GM12891 (cell line): ENCODE results near the gene KSR1.
"Not testable (repeated sequence)": the region's sequence is repeated elsewhere in the genome, so short reads cannot be mapped to it uniquely, and the experiment has no call there.

Experiments
- DNase-seq: peaks from one replicate; pipeline ENCODE4 v3.0.0; 2011; ENCODE audit warnings: low spot score; ENCODE audit not compliant: insufficient read length
- FAIRE-seq: peaks from 2 replicates; lab custom pipeline; 2011; peaks lifted over from hg19 to GRCh38; lab: Jason Lieb, UNC
- PAX5 ChIP-seq: IDR thresholded peaks from 2 replicates; pipeline ENCODE4 v1.6.1; 2011; ENCODE audit warnings: low read length, moderate library complexity, mild to moderate bottlenecking; ENCODE audit not compliant: insufficient read depth, severe bottlenecking
- POLR2A ChIP-seq: IDR thresholded peaks from 2 replicates; pipeline ENCODE4 v1.6.1; 2011; ENCODE audit warnings: low read depth, low read length, control low read depth
- POLR2AphosphoS5 ChIP-seq: IDR thresholded peaks from 2 replicates; pipeline ENCODE4 v1.6.1; 2011; ENCODE audit warnings: low read depth, low read length, control low read depth
- POU2F2 ChIP-seq: IDR thresholded peaks from 2 replicates; pipeline ENCODE4 v1.6.1; 2011; ENCODE audit warnings: low read depth, mild to moderate bottlenecking, control low read depth, low read length, moderate library complexity
- SPI1 ChIP-seq: IDR thresholded peaks from 2 replicates; pipeline ENCODE4 v1.6.1; 2011; ENCODE audit warnings: low read depth, low read length, control low read depth
- TAF1 ChIP-seq: IDR thresholded peaks from 2 replicates; pipeline ENCODE4 v1.6.1; 2011; ENCODE audit warnings: low read depth, low read length, control low read depth

KSR1 gene

DNA sequence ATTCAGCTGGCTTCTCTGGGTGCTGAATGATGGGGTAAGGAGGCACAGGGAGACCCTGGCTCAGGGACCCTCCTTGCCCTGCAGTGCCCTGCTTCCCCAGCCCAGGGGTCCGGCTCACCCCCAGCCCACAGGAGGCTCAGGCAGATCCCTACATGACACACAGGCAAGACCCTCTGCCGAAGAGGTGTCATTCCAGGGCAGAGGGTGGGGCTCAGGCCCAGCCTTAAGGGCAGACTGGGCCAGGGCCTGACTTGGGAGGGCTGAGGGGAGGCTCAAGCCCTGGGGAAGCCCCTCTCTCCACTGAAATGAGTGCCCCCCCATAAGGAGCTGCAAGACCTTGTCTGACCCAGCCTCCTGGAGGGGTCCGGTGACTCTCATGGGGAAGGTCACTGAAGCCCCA is 30.3 kb upstream of the KSR1 start:
- DNase-seq: no peak
- TF ChIP-seq SPI1 (no peak), POU2F2 (no peak), TAF1 (no peak), PAX5 (no peak), POLR2A (no peak), POLR2AphosphoS5 (no peak)
- FAIRE-seq: no peak

DNA sequence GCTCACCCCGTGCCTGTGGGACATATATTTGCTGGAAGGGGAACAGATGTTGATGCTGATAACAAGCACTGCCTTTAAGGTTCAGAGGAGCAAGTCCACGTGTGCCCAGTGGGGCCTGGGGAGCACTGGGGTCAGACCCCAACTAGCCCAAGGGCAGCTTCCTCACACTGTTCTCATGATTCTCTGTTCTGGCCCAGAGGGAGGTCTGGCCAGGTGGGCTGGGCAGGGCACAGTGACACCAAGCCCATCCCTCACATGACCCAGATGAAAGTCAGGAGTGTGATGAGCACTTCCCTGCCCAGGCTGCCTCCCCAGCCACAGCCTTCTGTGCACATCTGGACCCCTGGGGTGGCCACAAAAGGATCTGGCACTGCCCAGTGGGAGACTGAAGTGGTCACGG is 29.8 kb upstream of the KSR1 start:
- not testable (repeated sequence) for FAIRE-seq, DNase-seq

- not testable (repeated sequence) for DNase-seq, FAIRE-seq
These were observed 28.9 kb upstream of the KSR1 start for GRCh38 chr17:27427166-27427862.

- DNase-seq (no peak), FAIRE-seq (no peak)
- TF ChIP-seq POU2F2: no peak
- no peak for TF ChIP-seq POLR2AphosphoS5
- no peak for TF ChIP-seq POLR2A
- TF ChIP-seq PAX5: no peak
- no peak for TF ChIP-seq TAF1
- no peak for TF ChIP-seq SPI1
These were observed 27.3 kb upstream of the KSR1 start for GRCh38 chr17:27428781-27429505.

DNA sequence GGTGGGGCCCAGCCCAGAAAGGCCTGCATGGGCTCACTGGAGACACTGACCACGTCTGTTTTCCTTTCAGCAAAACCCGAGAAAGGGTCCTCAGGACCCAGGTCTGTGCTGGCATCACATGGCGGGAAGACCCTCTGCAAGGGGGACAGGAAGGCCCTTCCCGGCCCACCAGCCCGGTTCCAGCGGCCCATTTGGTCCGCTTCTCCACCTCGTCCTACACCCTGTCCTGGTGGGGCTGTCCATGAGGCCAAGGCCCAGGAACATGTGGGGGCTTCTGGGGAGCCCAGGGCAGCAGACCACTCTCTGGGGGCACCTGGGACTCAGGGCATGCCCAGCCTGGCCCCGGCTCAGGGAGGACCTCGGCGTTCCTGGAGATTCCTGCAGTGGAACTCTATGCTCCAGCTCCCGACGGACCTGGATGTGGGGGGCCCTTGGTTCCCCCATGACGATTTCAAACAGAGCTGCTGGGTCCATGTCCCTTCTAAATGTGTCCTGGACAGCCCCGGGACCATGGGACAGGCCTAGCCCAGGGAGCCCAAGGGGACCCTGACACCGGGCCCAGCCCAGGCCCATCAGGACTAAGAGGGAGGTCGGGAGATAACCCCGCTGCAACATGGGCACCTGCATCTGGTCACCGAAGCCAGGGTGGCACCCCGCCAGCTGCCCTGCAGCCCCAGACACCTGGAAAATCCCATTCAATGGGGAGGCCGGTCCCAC is 26.4 kb upstream of the KSR1 start:
- no peak for DNase-seq
- no peak for TF ChIP-seq POU2F2
- no peak for TF ChIP-seq POLR2A
- no peak for TF ChIP-seq SPI1
- TF ChIP-seq PAX5: no peak
- no peak for TF ChIP-seq POLR2AphosphoS5
- no peak for FAIRE-seq

GRCh38 chr17:27430383-27430840 is 25.8 kb upstream of the KSR1 start:
- FAIRE-seq (no peak), DNase-seq (no peak)
- TF ChIP-seq POLR2AphosphoS5 (no peak), POLR2A (no peak), TAF1 (no peak)

GRCh38 chr17:27430882-27431491 is 25.3 kb upstream of the KSR1 start:
- TF ChIP-seq PAX5 (no peak), POLR2AphosphoS5 (no peak), TAF1 (no peak), SPI1 (no peak), POLR2A (no peak), POU2F2 (no peak)
- no peak for FAIRE-seq
- DNase-seq: no peak

GRCh38 chr17:27433521-27433920 is 22.7 kb upstream of the KSR1 start:
- FAIRE-seq (no peak), DNase-seq (no peak)
- TF ChIP-seq PAX5 (no peak), POLR2AphosphoS5 (no peak), POLR2A (no peak), TAF1 (no peak), SPI1 (no peak), POU2F2 (no peak)

GRCh38 chr17:27435431-27436070 is 20.7 kb upstream of the KSR1 start:
- not testable (repeated sequence) for DNase-seq, FAIRE-seq

DNA sequence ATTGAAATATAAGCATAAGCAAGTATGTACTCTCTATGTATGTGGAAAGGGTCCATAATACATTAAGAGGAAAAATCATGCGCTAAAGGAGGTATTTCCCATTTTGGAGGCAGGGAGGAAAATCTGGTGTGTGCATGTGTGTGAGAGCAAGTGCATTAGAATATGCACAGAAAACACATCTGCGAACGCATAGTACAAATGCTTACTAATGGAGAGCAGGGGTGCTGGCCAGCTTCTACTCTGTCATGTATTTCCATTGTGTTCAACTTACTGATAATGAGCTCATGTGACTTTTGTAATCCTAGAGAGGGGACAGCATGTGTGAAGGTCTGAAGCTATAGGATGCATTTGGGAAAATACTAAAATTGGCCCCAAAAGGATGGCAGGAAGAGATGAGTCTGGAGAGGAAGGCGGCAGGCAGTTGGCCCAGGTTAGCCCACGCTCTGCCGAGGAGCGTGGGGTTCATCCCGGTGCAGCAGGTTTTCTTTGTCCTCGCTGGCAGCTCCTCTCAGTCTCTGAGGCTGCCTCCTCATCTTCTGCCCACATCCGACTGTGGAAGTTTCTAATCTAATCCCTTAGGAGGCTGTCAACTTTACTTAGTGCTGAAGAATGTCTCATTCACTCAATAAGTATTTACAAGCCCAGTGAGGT is 17.8 kb upstream of the KSR1 start:
- FAIRE-seq: no peak
- DNase-seq: no peak
- no peak for TF ChIP-seq POLR2A

DNA sequence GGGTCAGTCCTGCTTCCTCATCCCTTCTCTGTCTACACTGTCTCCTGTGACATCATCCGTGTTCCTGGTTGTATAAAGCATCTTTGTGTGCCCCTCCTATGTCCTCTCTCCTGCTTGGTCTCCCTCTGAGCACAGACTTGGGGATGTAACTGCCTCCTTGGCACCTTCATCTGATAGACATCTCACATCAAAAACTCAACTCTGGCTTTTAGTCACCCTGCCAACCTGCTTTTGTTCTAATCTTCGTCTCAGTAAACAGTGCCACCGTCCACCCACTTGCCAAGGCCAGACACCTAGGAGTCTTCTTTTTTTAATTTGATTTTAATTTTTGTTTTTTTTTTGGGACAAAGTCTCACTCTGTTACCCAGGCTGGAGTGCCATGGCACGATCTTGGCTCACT is 16.9 kb upstream of the KSR1 start:
- no peak for FAIRE-seq
- no peak for TF ChIP-seq POU2F2
- TF ChIP-seq SPI1: no peak
- TF ChIP-seq POLR2AphosphoS5: no peak
- no peak for TF ChIP-seq POLR2A
- TF ChIP-seq PAX5: no peak
- no peak for TF ChIP-seq TAF1
- no peak for DNase-seq
